K562 (cell line): ENCODE results near the gene STK16. TPM values are rescaled to one million over a fixed set of nuclear protein-coding genes. Genes with fewer than 3 reads are reported as not detected.

Source experiments
- CAMTA2 ChIP-seq: fragments of 250-450 bp; sonication (Bioruptor Pico); conservative IDR thresholded peaks from 2 replicates; pipeline ENCODE4 v1.5.1; 2022
- ELF2 ChIP-seq: fragments of 250-450 bp; sonication (Bioruptor Pico); IDR thresholded peaks from 2 replicates; pipeline ENCODE4 v1.5.0; 2021; ENCODE audit warnings: mild to moderate bottlenecking
- FOXJ2 ChIP-seq: fragments of 200-800 bp; sonication (Bioruptor generic); IDR thresholded peaks from 2 replicates; pipeline ENCODE4 v1.6.1; 2016; ENCODE audit warnings: missing genetic modification characterization, missing compliant biosample characterization
- GATA2 ChIP-seq: sonication (generic); formaldehyde crosslinking; IDR thresholded peaks from 2 replicates; pipeline ENCODE4 v1.4.0; 2020; ENCODE audit warnings: mild to moderate bottlenecking, missing genetic modification reagents
- KDM4B ChIP-seq, 2 experiments: fragments of 450-650 bp in 1 of 2; sonication (generic) in 1 of 2; IDR thresholded peaks; 2 replicates each; pipeline ENCODE4 v1.6.1; 2016 to 2017; ENCODE audit warnings: borderline replicate concordance in 2 of 2, antibody characterized with exemption in 1 of 2, low read depth in 1 of 2, mild to moderate bottlenecking in 1 of 2
- MTA3 ChIP-seq: fragments of 450-650 bp; formaldehyde crosslinking; IDR thresholded peaks from 2 replicates; pipeline ENCODE4 v1.6.1; 2017; ENCODE audit warnings: mild to moderate bottlenecking, borderline replicate concordance
- POLR2A ChIP-seq: fragments of 450-650 bp; conservative IDR thresholded peaks from 2 replicates; pipeline ENCODE4 v1.6.1; 2016
- PPARD ChIP-seq: fragments of 250-450 bp; sonication (Bioruptor Pico); IDR thresholded peaks from 2 replicates; pipeline ENCODE4 v1.8.0; 2022; ENCODE audit warnings: inconsistent platforms, mild to moderate bottlenecking, moderate library complexity
- SNRNP70 ChIP-seq: fragments of 200-400 bp; formaldehyde crosslinking; optimal IDR thresholded peaks from 2 replicates; pipeline ENCODE3; 2017; ENCODE audit warnings: low read depth, low read length
- SP2 ChIP-seq: IDR thresholded peaks from 2 replicates; pipeline ENCODE4 v1.6.1; 2011; ENCODE audit warnings: mild to moderate bottlenecking, low read depth, low read length, moderate library complexity; ENCODE audit not compliant: poor library complexity, severe bottlenecking; ENCODE audit errors: extremely low read depth
- SREBF2 ChIP-seq: sonication (generic); formaldehyde crosslinking; IDR thresholded peaks from 2 replicates; pipeline ENCODE4 v1.4.0; 2020; ENCODE audit warnings: mild to moderate bottlenecking, missing genetic modification reagents
- YY1 ChIP-seq, 3 experiments: IDR thresholded peaks; 2 replicates each; pipeline ENCODE4 v1.6.1; 2011; ENCODE audit warnings: low read length in 2 of 3, mild to moderate bottlenecking in 2 of 3, moderate library complexity in 2 of 3, borderline replicate concordance in 1 of 3, control low read depth in 1 of 3, low read depth in 1 of 3; ENCODE audit not compliant: insufficient read depth in 3 of 3, insufficient replicate concordance in 2 of 3, control insufficient read depth in 1 of 3, insufficient read length in 1 of 3; ENCODE audit errors: extremely low read depth in 1 of 3
- ZBTB1 ChIP-seq: sonication (generic); formaldehyde crosslinking; IDR thresholded peaks from 2 replicates; pipeline ENCODE4 v1.8.1; 2023; ENCODE audit warnings: missing genetic modification reagents, low read depth, mild to moderate bottlenecking, borderline replicate concordance
- ZFP1 ChIP-seq: fragments of 450-650 bp; formaldehyde crosslinking; IDR thresholded peaks from 2 replicates; pipeline ENCODE4 v1.4.0; 2020; ENCODE audit warnings: mild to moderate bottlenecking, mixed read lengths
- ZNF146 ChIP-seq: IDR thresholded peaks from one replicate; pipeline ENCODE4 v1.6.1; 2018; ENCODE audit warnings: missing compliant biosample characterization; ENCODE audit not compliant: unreplicated experiment
- ZNF174 ChIP-seq: fragments of 250-450 bp; sonication (Bioruptor Pico); IDR thresholded peaks from 2 replicates; pipeline ENCODE4 v1.4.0; 2020; ENCODE audit warnings: mild to moderate bottlenecking
- ZNF57 ChIP-seq: fragments of 450-650 bp; formaldehyde crosslinking; IDR thresholded peaks from 2 replicates; pipeline ENCODE4 v1.4.0; 2020; ENCODE audit warnings: mild to moderate bottlenecking, moderate library complexity
- ZNF778 ChIP-seq: fragments of 450-650 bp; formaldehyde crosslinking; IDR thresholded peaks from 2 replicates; pipeline ENCODE4 v1.4.0; 2020; ENCODE audit warnings: mild to moderate bottlenecking, moderate library complexity
- ZSCAN29 ChIP-seq: fragments of 450-650 bp; IDR thresholded peaks from 2 replicates; pipeline ENCODE4 v1.6.1; 2017
- polyA plus RNA-seq, 8 experiments: library from polyadenylated mRNA; depleted of rRNA in 4 of 8; stranded (reverse) in 5 of 8; unstranded in 3 of 8; fragments of >200 nt; fragmentation: Nextera tagmentation in 2 of 8; fragmentation: Illumina TruSeq in 1 of 8; extraction: Ambion mirVana in 2 of 8; extraction: Trizol in 1 of 8; gene quantifications; 2 replicates each; pipeline versions ENCODE4 v1.2.1 to v1.2.3, GENCODE V29; 2011 to 2014; ENCODE audit warnings: inconsistent platforms in 1 of 8, missing spikeins in 1 of 8
- total RNA-seq, 7 experiments: library from RNA; depleted of rRNA in 6 of 7; stranded (reverse); fragments of >200 nt in 6 of 7; fragmentation: Illumina TruSeq in 2 of 7; extraction: Trizol in 2 of 7; gene quantifications; 2 replicates each; pipeline versions ENCODE4 v1.2.1 to v1.2.3, GENCODE V29; 2011 to 2021; ENCODE audit warnings: low replicate concordance in 1 of 7
- TF ChIP-seq, protein P1 (sequence below): IDR thresholded peaks from 2 replicates; pipeline ENCODE4 v1.6.1; 2011; ENCODE audit warnings: borderline replicate concordance, low read depth, mild to moderate bottlenecking, moderate library complexity, low read length; ENCODE audit not compliant: insufficient read depth, poor library complexity, severe bottlenecking
- TF ChIP-seq, protein P2 (sequence below): sonication (generic); formaldehyde crosslinking; IDR thresholded peaks from 2 replicates; pipeline ENCODE4 v1.8.1; 2022; ENCODE audit warnings: missing genetic modification reagents
- TF ChIP-seq, protein P3 (sequence below): fragments of 250-450 bp; sonication (Bioruptor Pico); IDR thresholded peaks from 2 replicates; pipeline ENCODE4 v1.4.0; 2020; ENCODE audit warnings: borderline replicate concordance

The STK16 gene
- total and polyA plus RNA-seq, 9 of the 15 experiments (the other 6 are each of a cell fraction or from before 2014, with no cell fraction given), result 5.4 to 36.2 (median 17.8) TPM

DNA sequence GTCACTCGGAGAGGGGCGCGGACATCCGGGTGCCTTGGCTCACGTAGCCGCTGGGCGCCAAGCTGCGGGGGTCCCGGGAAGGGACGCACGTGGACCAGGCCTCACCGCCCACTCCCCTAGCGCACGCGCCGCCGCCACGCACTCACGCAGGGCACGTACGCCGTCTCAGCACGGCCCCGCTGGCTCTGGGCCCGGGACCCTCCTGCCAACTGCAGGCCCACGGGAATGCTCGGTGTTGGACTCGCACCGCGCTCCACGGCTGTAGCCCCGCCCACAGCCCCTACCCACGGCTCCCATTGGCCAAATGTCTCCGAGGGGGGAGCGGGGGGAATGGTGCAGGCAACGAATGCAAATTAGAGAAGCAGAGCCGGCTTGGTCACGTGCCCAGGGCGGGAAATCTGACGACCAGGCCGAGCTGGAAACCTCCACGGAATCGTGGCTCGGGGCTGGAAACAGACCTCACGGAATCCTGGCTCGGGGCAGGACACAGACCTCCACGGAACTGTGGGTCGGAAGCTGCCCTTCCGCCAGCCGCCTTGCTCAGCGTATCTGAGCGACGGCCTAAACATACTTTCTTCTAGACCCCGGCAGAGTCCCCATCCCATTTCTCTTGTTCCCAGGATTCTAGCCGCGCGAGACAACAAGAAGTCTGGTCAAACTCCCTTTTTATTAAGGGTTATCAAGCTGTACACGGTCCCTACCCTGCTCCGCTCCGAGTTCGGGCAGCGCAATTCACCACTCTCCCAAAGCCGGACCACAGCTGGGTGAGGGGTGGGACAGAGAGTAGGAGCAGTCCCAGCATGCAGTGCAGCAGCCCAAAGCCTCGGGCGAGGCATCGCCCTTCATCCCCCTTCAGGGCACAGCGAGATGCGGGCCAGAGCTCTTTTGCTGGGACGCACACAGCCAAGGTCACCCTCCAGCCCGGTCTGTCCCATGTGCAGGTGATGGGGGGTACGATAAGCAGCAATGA, 26.3 kb upstream of the STK16 start, which contains the start of gene ABCB6 (continued):
- TF ChIP-seq ZNF57 (CRISPR knock-in tag) (no peak), FOXJ2 (tag) (no peak), GATA2 (no peak), KDM4B (IDR thresholded peaks at IDR 0.05; ENCODE audit: borderline replicate concordance in 2 of 2, low read depth in 1 of 2) (0 out of 4 replicates have a peak, but pooled peaks of 1 of the 2 experiments have one; percentile 24), SP2 (no peak), CAMTA2 (no peak), ZNF778 (CRISPR knock-in tag) (no peak), PPARD (no peak), YY1 (IDR thresholded peaks at IDR 0.05; ENCODE audit: borderline replicate concordance in 1 of 3, control insufficient read depth in 1 of 3, extremely low read depth in 1 of 3, insufficient read depth in 3 of 3, insufficient read length in 1 of 3, insufficient replicate concordance in 2 of 3, low read depth in 1 of 3, low read length in 2 of 3) (peak in 1 of 3 experiments; percentile 36), ZFP1 (CRISPR knock-in tag) (no peak), MTA3 (peak; percentile 74), ELF2 (no peak), SREBF2 (CRISPR knock-in tag) (no peak), ZNF174 (CRISPR knock-in tag) (no peak), ZBTB1 (no peak), ZNF146 (CRISPR knock-in tag) (no peak), SNRNP70 (no peak), POLR2A (peak; percentile 84), ZSCAN29 (no peak)
- TF ChIP-seq, protein P1, sequence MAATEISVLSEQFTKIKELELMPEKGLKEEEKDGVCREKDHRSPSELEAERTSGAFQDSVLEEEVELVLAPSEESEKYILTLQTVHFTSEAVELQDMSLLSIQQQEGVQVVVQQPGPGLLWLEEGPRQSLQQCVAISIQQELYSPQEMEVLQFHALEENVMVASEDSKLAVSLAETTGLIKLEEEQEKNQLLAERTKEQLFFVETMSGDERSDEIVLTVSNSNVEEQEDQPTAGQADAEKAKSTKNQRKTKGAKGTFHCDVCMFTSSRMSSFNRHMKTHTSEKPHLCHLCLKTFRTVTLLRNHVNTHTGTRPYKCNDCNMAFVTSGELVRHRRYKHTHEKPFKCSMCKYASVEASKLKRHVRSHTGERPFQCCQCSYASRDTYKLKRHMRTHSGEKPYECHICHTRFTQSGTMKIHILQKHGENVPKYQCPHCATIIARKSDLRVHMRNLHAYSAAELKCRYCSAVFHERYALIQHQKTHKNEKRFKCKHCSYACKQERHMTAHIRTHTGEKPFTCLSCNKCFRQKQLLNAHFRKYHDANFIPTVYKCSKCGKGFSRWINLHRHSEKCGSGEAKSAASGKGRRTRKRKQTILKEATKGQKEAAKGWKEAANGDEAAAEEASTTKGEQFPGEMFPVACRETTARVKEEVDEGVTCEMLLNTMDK, result no peak
- TF ChIP-seq, protein P2, sequence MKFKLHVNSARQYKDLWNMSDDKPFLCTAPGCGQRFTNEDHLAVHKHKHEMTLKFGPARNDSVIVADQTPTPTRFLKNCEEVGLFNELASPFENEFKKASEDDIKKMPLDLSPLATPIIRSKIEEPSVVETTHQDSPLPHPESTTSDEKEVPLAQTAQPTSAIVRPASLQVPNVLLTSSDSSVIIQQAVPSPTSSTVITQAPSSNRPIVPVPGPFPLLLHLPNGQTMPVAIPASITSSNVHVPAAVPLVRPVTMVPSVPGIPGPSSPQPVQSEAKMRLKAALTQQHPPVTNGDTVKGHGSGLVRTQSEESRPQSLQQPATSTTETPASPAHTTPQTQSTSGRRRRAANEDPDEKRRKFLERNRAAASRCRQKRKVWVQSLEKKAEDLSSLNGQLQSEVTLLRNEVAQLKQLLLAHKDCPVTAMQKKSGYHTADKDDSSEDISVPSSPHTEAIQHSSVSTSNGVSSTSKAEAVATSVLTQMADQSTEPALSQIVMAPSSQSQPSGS (CRISPR knock-in tag), result no peak
- TF ChIP-seq, protein P3, sequence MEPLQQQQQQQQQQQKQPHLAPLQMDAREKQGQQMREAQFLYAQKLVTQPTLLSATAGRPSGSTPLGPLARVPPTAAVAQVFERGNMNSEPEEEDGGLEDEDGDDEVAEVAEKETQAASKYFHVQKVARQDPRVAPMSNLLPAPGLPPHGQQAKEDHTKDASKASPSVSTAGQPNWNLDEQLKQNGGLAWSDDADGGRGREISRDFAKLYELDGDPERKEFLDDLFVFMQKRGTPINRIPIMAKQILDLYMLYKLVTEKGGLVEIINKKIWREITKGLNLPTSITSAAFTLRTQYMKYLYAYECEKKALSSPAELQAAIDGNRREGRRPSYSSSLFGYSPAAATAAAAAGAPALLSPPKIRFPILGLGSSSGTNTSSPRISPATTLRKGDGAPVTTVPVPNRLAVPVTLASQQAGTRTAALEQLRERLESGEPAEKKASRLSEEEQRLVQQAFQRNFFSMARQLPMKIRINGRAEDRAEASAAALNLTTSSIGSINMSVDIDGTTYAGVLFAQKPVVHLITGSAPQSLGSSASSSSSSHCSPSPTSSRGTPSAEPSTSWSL, result no peak
